Measurements from ENCODE around the gene KDM4B. TPM values are rescaled to one million over a fixed set of nuclear protein-coding genes. Genes with fewer than 3 reads are reported as not detected.

Gene KDM4B
- total RNA-seq, 1 experiment from 2014 or later, result 35.9 TPM

GRCh38 chr19:5094768-5095567 lies 126.1 kb downstream of the KDM4B start:
- Histone ChIP-seq H3K27ac (ENCODE audit: low read depth, low read length) (no peak overlapping the region), H4K20me1 (ENCODE audit: insufficient read depth) (no peaks in the 10 kb centered on the region), H3K79me2 (ENCODE audit: insufficient read depth, low read length) (no peaks in the 10 kb centered on the region), H3K9me3 (ENCODE audit: control insufficient read depth in 1 of 2, insufficient read depth in 1 of 2, low read depth in 1 of 2, low read length in 2 of 2) (peaks cover 17 to 18% of the 10 kb centered on the region in 2 experiments; a peak in 2 of 4 replicates), H3K27me3 (ENCODE audit: insufficient read depth, low read length) (no peaks in the 10 kb centered on the region), H3K4me3 (replicated peaks in 1 of 2; ENCODE audit: low read depth in 1 of 2, low read length in 2 of 2) (no peak overlapping the region), H3K4me2 (ENCODE audit: low read length) (no peak overlapping the region), H3K4me1 (ENCODE audit: control insufficient read depth in 1 of 2, insufficient read depth in 2 of 2, low read length in 2 of 2) (no peaks in the 10 kb centered on the region), H3K9me2 (ENCODE audit: insufficient read depth) (no peaks in the 10 kb centered on the region), H2AFZ (ENCODE audit: low read depth, low read length, poor library complexity, severe bottlenecking) (no peak overlapping the region), H3K36me3 (ENCODE audit: control insufficient read depth in 1 of 2, insufficient read depth in 2 of 2, low read length in 2 of 2) (peaks cover 0 to 5% of the 10 kb centered on the region in 2 experiments; a peak in 2 of 4 replicates), H3K9ac (ENCODE audit: low read length) (no peak overlapping the region)
- POLR2A ChIA-PET, result no interaction called here
- BruUV-seq (replicated peaks), result no TSS peak
- DNase-seq (ENCODE audit: low read depth, low spot score), result no peak
- intact Hi-C loops (cut with micrococcal nuclease), result no loop called here
- TF ChIP-seq SIN3A (IDR thresholded peaks at IDR 0.05; ENCODE audit: low read depth), result no peak
- TF ChIP-seq ZBTB33 (IDR thresholded peaks at IDR 0.05; ENCODE audit: extremely low read depth, insufficient replicate concordance, low read length), result no peak
- TF ChIP-seq TCF7L2 (IDR thresholded peaks at IDR 0.05; ENCODE audit: borderline replicate concordance, extremely low read depth, insufficient read depth, insufficient read length), result no peak
- no peak for TF ChIP-seq CEBPB (IDR thresholded peaks at IDR 0.05; ENCODE audit: low read depth)
- TF ChIP-seq SRF (IDR thresholded peaks at IDR 0.05; ENCODE audit: low read depth), result no peak
- TF ChIP-seq EZH2phosphoT487 (IDR thresholded peaks at IDR 0.05; ENCODE audit: borderline replicate concordance), result no peak
- no peak for TF ChIP-seq POLR2A (IDR thresholded peaks at IDR 0.05; ENCODE audit: borderline replicate concordance, extremely low read depth, insufficient read depth, insufficient read length)
- TF ChIP-seq YY1 (IDR thresholded peaks at IDR 0.05; ENCODE audit: extremely low read depth, insufficient replicate concordance, low read depth, low read length), result no peak
- no peak for TF ChIP-seq ZNF274 (IDR thresholded peaks at IDR 0.05; ENCODE audit: low read depth, low read length)
- no peak for TF ChIP-seq JUND (IDR thresholded peaks at IDR 0.05)
- no peak for ATAC-seq
- CTCF ChIA-PET, result no interaction called here
- RAD21 ChIA-PET (ENCODE audit: low non-redundant PET in 1 of 2, low total read pairs in 2 of 2, uncharacterized antibody in 2 of 2, unreplicated experiment in 2 of 2), result no interaction called here

Measured in HCT116 (cell line).